ENCODE data around the gene HRH2.

DNA sequence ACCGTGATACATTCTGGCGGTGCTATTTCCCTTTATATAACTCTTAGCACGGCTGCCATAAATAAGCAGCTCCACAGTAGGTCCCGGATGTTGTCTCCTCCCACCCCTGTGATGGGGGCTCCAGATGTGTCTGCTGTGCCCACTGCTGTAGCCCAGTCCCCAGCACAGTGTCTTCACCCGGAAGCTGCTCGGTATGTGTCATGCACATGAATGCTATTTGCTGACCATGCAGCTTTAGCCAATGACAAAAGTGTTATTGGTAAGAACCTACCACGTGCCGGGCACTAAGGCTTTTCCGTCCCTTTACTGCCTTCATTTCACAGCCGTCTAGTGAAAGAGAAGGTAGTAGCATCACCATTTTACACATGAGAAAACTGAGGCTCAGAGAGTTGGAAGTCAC, 20.2 kb downstream of the HRH2 start:
- TF ChIP-seq POLR2AphosphoS5 (IDR thresholded peaks at IDR 0.05; ENCODE audit: borderline replicate concordance, low read depth, low read length) (no peak), EZH2 (IDR thresholded peaks at IDR 0.05) (no peak)

All from SK-N-MC (cell line).